ENCODE measurements around the gene PHYHD1. TPM values are rescaled to one million over a fixed set of nuclear protein-coding genes. Genes with fewer than 3 reads are reported as not detected.
"Not testable (repeated sequence)": the region's sequence is repeated elsewhere in the genome, so short reads cannot be mapped to it uniquely, and the experiment has no call there.

PHYHD1 gene
- total RNA-seq, 1 donor from 2014 or later = 1.0 TPM

DNA sequence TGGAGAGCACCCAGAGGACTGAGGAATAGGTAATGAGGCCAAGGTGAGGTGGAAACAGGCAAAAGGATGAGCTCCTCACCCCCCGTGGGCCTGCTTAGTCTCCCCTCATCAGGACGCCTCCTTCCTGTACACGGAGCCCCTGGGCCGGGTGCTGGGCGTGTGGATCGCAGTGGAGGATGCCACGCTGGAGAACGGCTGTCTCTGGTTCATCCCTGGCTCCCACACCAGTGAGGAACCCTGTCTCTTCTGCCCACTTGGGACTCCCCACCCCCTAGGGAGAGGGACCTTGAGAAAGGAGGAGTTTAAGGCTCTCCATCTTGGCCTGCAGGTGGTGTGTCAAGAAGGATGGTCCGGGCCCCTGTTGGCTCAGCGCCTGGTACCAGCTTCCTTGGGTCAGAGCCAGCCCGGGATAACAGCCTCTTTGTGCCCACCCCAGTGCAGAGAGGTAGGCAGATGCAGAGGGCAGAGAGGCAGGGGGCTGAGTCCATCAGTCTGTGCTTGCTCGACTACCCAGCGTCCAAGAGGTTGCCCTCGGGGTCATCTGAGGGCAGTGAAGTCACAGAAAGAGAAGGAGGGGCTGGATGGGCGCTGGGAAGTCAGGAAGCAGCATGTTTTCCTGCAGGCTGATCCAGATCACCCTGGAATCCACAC is 19.6 kb downstream of the PHYHD1 start:
- intact Hi-C loops (cut with micrococcal nuclease) = loop anchor here (10.0 kb wide), 1 partner anchor 216 kb away; the partner anchor contains the start of gene ZDHHC12
- Mint-ChIP-seq H3K9me3 (no peaks in the 10 kb centered on the region), H3K27me3 (ENCODE audit: insufficient read depth) (no peaks in the 10 kb centered on the region), H3K36me3 (ENCODE audit: low read depth) (peaks cover under 1% of the 10 kb centered on the region), H3K27ac (no peak overlapping the region), H3K4me3 (no peak overlapping the region), H3K4me1 (ENCODE audit: low read depth) (no peaks in the 10 kb centered on the region)
- DNase-seq (ENCODE audit: low spot score) = no peak

DNA sequence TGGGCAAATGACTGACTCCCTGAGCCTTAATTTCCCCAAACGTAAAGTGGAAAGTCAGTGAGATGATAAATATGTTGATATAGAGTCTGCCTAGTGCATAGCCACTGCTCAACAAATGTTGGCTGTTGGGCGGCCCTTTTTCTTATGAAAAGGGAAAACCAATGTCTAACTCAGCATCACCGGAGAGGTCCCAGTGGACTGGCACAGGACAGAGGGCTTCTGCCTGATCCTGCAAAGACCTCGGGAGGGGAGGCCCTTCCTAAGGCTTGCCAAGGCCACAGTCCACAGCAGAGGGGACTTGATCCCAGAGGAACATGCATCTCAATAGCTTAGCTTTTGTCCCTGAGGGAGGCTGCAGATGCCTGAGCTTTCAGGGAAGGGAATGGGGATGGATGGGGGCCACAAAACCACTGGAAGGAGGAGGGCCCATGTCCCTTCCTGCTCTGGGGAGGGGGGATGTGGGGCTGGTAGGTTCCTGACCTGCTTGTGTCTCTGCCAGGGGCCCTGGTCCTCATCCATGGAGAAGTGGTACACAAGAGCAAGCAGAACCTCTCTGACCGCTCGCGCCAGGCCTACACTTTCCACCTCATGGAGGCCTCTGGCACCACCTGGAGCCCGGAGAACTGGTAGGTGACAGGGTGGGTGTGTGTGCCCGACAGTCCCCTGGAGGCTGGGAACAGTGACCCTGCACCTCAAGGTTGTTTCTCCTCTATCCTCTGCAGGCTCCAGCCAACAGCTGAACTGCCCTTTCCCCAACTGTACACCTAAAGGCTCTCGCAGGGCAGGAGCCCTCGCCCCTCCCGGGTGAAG is 20.4 kb downstream of the PHYHD1 start:
- Mint-ChIP-seq H3K9me3 (no peaks in the 10 kb centered on the region), H3K27ac (no peak overlapping the region), H3K27me3 (ENCODE audit: insufficient read depth) (no peaks in the 10 kb centered on the region), H3K4me1 (ENCODE audit: low read depth) (peaks cover 7% of the 10 kb centered on the region), H3K4me3 (no peak overlapping the region), H3K36me3 (ENCODE audit: low read depth) (peaks cover 8% of the 10 kb centered on the region)
- intact Hi-C loops (cut with micrococcal nuclease) = loop anchor here (10.0 kb wide), 1 partner anchor 216 kb away; the partner anchor contains the start of gene ZDHHC12
- DNase-seq (ENCODE audit: low spot score) = no peak

DNA sequence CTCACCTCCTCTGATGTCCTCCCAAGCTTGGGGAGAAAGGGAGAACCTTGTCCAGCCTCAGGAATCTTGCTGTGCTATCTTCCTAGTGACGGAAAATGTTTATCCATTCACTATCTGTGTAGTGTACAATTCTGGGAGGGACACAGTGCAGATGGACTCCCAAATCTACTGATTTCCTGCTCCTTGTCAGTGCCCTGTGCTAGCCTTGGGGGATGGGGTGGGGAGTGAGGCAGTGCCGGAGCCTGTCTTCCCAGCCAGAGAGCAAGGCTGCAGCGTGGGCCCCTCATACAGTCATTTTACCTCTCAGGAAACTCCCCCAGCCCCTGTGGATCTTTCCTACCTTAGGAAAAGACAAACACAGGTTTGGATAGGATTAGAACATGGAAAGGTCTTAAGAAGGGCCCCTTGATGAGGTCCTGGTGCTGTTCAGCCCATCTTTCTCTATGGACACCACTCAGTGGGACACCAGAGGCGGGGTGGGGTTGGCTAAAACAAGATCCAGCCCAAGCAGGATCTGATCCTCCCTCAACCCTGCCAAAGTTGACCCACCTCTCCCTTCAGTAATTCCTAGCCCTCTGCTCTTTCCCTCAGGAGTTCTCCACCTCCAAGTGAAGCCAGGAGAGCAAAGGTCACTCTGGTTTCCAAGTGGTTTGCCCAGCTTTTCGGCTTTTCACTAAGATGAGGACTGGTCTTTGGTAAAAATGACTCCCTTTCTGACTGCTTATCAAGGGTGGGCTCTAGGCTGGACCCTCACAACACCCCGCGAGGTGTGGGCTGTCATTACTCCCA is 23.2 kb downstream of the PHYHD1 start:
- H3K9me3 Mint-ChIP-seq = no peaks in the 10 kb centered on the region
- no peak overlapping the region for H3K27ac Mint-ChIP-seq
- H3K36me3 Mint-ChIP-seq (ENCODE audit: low read depth) = peaks cover 13% of the 10 kb centered on the region
- H3K4me3 Mint-ChIP-seq = no peak overlapping the region
- H3K27me3 Mint-ChIP-seq (ENCODE audit: insufficient read depth) = no peaks in the 10 kb centered on the region
- no peak for DNase-seq (ENCODE audit: low spot score)
- H3K4me1 Mint-ChIP-seq (ENCODE audit: low read depth) = peaks cover 23% of the 10 kb centered on the region
- intact Hi-C loops (cut with micrococcal nuclease) = loop anchor here (10.0 kb wide), 1 partner anchor 219 kb away; the partner anchor contains the start of gene ZDHHC12

DNA sequence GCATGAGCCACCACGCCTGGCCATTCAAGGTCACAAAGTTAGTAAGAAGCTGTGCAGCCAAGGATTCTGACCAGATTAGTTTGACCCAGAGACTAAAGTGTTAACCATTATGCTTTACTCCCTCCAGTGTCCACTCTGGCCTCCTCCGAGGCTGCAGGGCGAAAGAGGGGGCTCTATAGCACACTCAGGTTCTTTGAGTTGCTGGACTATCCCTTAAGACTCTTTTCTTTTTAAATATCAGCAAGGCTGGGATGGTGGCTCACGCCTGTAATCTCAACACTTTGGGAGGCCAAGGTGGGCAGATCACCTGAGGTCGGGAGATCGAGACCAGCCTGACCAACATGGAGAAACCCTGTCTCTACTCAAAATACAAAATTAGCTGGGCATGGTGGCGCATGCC is 24.2 kb downstream of the PHYHD1 start:
- DNase-seq (ENCODE audit: low spot score); H3K9me3 Mint-ChIP-seq; H3K27ac Mint-ChIP-seq; H3K27me3 Mint-ChIP-seq (ENCODE audit: insufficient read depth); H3K4me3 Mint-ChIP-seq: not testable (repeated sequence)
- Mint-ChIP-seq H3K4me1 (ENCODE audit: low read depth) (peaks cover 23% of the 10 kb centered on the region), H3K36me3 (ENCODE audit: low read depth) (peaks cover 13% of the 10 kb centered on the region)
- intact Hi-C loops (cut with micrococcal nuclease) = loop anchor here (5.0 to 10.0 kb wide), 3 partner anchors 220 to 393 kb away; partner anchors contain the start of genes PKN3, SPTAN1 and ZDHHC12

DNA sequence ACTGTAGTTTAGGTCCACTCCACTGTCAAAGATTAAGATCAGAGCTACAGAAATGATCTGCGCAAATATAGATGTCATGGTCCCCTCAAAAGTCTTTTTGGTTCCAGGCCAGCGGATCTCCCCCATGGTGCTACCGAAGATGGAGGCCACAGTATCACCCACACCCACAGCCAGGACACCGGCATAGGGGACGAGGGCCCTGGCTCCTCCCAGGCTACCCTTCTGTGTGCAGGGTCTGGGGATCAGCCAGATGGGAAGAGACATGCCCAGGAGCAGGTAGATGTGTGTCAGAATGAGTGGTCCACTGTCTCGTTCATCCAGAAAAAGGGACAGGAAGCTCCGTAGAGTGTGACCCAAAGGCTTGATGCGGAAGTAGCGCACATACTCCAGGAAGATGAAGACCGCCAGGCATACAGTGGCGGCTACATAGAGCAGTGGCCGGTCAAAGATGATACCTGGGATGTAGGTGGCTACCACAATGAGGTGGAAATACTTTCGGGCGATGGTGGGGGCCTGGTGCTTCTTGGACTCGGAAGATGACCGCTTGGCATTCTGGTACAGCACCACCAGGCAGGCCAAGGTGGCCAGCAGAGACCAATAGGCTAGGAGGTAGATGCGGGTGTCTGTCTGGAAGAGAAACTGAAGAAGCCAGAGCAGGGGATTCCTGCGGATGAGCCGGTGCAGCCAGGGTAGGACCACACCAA is 25.2 kb downstream of the PHYHD1 start:
- intact Hi-C loops (cut with micrococcal nuclease) = loop anchor here (2.0 to 10.0 kb wide), 5 partner anchors 135 to 394 kb away; partner anchors contain the start of genes DOLPP1, PKN3, SPTAN1 and ZDHHC12
- Mint-ChIP-seq H3K4me1 (ENCODE audit: low read depth) (peaks cover 28% of the 10 kb centered on the region), H3K27ac (peak overlapping the region; percentile 99), H3K4me3 (peak overlapping the region; percentile 98), H3K9me3 (no peaks in the 10 kb centered on the region), H3K27me3 (ENCODE audit: insufficient read depth) (no peaks in the 10 kb centered on the region), H3K36me3 (ENCODE audit: low read depth) (peaks cover 15% of the 10 kb centered on the region)
- no peak for DNase-seq (ENCODE audit: low spot score)

DNA sequence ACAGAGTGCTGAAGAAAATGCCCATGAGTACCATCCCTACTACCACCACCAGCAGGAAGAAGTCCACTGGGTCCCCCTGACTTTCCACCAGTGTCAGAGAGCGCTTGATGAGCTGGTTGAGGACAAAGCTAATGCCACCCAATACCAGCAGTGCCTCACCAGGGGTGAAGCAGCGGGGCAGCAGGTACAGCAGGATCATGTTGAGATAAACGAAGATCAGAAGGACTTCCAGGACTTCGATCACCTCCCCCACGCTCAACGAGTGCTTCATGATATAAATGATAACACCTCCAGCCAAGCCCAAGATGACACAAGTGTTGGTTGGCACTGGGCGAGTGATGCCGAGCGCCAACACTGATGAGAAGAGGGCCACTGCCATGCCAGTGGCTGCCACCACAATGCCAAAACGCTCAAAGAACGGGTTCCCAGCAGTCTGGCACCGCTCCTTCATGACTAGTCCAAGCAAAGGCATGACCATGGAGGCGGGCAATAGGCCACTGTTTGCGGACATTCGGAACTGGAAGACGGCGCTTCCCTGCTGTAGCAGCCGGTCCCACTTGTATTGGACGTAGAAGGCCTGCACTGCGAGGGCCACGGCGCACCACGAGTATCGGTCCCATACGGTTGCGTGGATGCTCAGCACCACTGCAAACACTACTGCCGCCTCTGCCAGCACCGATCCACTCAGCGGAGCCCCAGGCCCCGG is 25.9 kb downstream of the PHYHD1 start:
- DNase-seq (ENCODE audit: low spot score) = peak; percentile 12
- Mint-ChIP-seq H3K9me3 (no peaks in the 10 kb centered on the region), H3K27ac (peak overlapping the region; percentile 99), H3K36me3 (ENCODE audit: low read depth) (peaks cover 17% of the 10 kb centered on the region), H3K4me3 (peak overlapping the region; percentile 98), H3K4me1 (ENCODE audit: low read depth) (peaks cover 36% of the 10 kb centered on the region), H3K27me3 (ENCODE audit: insufficient read depth) (no peaks in the 10 kb centered on the region)
- intact Hi-C loops (cut with micrococcal nuclease) = loop anchor here (1.0 to 10.0 kb wide), 13 partner anchors 44 to 490 kb away; partner anchors contain the start of genes CRAT, DOLPP1, ENDOG and LRRC8A

DNA sequence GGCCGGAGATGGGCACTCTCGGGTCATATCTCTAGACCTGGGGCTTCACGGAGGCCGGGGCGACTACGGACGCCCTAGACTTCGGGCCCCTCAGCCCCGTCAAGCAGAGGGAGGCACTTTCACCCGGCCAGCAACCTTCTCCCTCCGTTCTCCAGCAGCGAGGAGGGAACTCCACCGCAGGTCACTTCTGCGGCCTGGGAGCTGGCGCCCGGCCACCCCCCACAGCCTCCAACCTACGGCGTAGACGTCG is 26.4 kb downstream of the PHYHD1 start:
- Mint-ChIP-seq H3K9me3 (no peaks in the 10 kb centered on the region), H3K4me1 (ENCODE audit: low read depth) (peaks cover 36% of the 10 kb centered on the region), H3K27ac (peak overlapping the region; percentile 99), H3K36me3 (ENCODE audit: low read depth) (peaks cover 17% of the 10 kb centered on the region), H3K27me3 (ENCODE audit: insufficient read depth) (no peaks in the 10 kb centered on the region), H3K4me3 (peak overlapping the region; percentile 98)
- DNase-seq (ENCODE audit: low spot score) = no peak
- intact Hi-C loops (cut with micrococcal nuclease) = loop anchor here (1.0 to 10.0 kb wide), 13 partner anchors 45 to 491 kb away; partner anchors contain the start of genes CRAT, DOLPP1, ENDOG and LRRC8A

DNA sequence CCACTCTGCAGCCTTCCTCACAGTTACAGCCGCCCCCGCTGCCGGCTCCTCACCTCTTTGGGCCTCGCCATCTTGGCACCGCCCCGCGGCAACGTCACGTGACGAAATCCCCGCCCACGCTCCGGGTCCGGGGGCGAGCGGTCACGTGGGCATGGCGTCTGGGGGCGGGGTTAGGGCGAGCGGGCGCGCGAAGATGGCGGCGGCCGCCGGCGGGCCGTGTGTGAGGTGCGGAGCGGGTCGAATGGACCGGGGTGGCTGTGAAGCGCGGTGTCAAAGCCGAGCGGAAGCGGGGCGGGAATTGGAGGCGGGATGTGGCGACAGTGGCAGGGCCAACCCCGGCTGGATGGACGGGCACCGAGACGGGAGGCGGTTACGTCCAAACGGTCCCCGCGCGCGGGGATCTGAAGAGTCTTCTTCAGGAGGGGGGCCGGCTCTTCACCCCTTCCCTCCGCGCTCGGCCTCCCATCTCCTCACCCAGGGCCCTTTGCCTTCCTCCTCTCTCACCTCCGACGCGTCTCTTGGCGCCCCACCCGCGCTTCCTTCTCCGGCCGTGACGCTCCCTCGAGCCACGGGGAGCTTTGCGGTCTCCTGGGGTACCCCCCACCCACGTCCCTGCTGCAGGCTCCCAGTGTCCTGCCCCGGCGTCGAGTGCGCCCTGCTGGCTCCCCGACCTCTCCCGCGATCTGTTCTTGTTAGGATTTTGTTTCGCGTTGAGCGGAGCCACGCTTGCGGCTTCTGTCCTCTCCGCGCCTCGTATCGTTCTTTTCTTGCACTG is 26.9 kb downstream of the PHYHD1 start, which contains the start of the genes DOLK and NUP188:
TSS of gene DOLK (minus strand) at position 77 of the 775 bp plus-strand sequence. CDS start 300 bp downstream, outside the sequence.
TSS of gene NUP188 (plus strand) at position 173 of the 775 bp plus-strand sequence. CDS start at position 194, 21 bp downstream.
- peak; percentile 99 for DNase-seq (ENCODE audit: low spot score)
- Mint-ChIP-seq H3K4me1 (ENCODE audit: low read depth) (peaks cover 38% of the 10 kb centered on the region), H3K4me3 (peak within 1 kb of the TSS; percentile 98), H3K36me3 (ENCODE audit: low read depth) (peaks cover 19% of the 10 kb centered on the region), H3K27ac (peak within 1 kb of the TSS; percentile 99), H3K27me3 (ENCODE audit: insufficient read depth) (no peaks in the 10 kb centered on the region), H3K9me3 (no peaks in the 10 kb centered on the region)
- intact Hi-C loops (cut with micrococcal nuclease) = loop anchor here (1.0 to 10.0 kb wide), 16 partner anchors 45 to 625 kb away; partner anchors contain the start of genes COQ4, CRAT, DOLPP1 and ENDOG

DNA sequence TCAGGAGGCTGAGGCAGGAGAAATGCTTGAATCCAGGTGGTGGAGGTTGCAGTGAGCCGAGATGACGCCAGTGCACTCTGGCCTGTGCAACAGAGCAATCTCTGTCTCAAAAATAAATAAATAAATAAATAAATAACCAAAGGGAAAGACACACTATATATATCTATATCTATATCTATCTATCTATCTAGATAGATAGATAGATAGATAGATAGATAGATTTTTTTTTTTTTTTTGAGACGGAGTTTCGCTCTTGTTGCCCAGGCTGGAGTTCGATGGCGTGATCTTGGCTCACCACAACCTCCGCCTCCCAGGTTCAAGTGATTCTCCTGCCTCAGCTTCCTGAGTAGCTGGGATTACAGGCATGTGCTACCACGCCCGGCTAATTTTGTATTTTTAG is 40.6 kb downstream of the PHYHD1 start:
- H3K36me3 Mint-ChIP-seq (ENCODE audit: low read depth) = peaks cover 23% of the 10 kb centered on the region
- H3K9me3 Mint-ChIP-seq; H3K4me1 Mint-ChIP-seq (ENCODE audit: low read depth); H3K27me3 Mint-ChIP-seq (ENCODE audit: insufficient read depth); DNase-seq (ENCODE audit: low spot score); H3K4me3 Mint-ChIP-seq; H3K27ac Mint-ChIP-seq; intact Hi-C loops (cut with micrococcal nuclease): not testable (repeated sequence)

DNA sequence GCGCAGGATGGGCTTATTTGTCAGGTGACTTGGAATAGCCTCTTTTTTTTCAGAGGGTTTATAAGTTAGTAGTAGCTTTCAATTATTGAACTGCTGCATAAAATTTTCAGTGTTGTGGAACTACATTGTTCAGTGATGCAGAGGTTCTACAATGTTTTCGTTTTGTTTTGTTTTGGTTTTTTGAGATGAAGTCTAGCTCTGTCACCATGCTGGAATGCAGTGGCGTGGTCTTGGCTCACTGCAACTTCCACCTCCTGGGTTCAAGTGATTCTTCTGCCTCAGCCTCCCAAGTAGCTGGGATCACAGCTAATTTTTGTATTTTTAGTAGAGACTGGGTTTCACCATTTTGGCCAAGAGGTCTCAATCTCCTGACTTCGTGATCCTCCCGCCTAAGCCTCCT is 48.7 kb downstream of the PHYHD1 start:
- Mint-ChIP-seq H3K27ac (no peak overlapping the region), H3K4me1 (ENCODE audit: low read depth) (no peaks in the 10 kb centered on the region), H3K4me3 (no peak overlapping the region), H3K36me3 (ENCODE audit: low read depth) (peaks cover 44% of the 10 kb centered on the region), H3K27me3 (ENCODE audit: insufficient read depth) (no peaks in the 10 kb centered on the region), H3K9me3 (no peaks in the 10 kb centered on the region)
- intact Hi-C loops (cut with micrococcal nuclease) = no loop called here
- no peak for DNase-seq (ENCODE audit: low spot score)

DNA sequence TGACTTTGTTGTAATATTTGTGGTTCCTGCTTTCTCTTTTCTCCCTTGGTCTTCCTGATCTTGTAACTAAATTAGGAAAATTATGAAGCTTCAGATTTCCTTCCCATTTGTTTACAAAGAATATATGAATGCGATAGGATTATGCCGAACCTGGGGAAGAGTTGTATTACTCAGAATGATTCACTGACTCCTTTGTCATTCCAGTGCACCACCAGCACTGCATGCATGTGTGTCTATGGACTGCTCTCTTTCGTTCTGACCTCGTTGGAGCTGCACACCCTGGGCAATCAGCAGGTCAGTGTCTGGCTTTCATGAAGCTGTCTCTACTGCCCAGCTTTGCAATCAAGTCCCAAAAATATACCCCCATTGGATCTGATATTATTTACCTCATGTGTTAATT is 52.2 kb downstream of the PHYHD1 start:
- peaks cover 55% of the 10 kb centered on the region for H3K36me3 Mint-ChIP-seq (ENCODE audit: low read depth)
- intact Hi-C loops (cut with micrococcal nuclease) = no loop called here
- no peak overlapping the region for H3K27ac Mint-ChIP-seq

More for the DNA sequence above, 52.2 kb downstream of the PHYHD1 start:
- Mint-ChIP-seq H3K4me3 (no peak overlapping the region), H3K4me1 (ENCODE audit: low read depth) (no peaks in the 10 kb centered on the region), H3K9me3 (no peaks in the 10 kb centered on the region), H3K27me3 (ENCODE audit: insufficient read depth) (no peaks in the 10 kb centered on the region)
- no peak for DNase-seq (ENCODE audit: low spot score)

Data from activated T-helper 1 cell treated with anti-CD3 and anti-CD28 coated beads, Interleukin-12 subunit alpha, Interleukin-12 subunit beta, Interleukin-2, Interleukin-4 antibody, amounts not matched to agents 30 ng/mL and 10 ng/mL and 1 ng/mL, durations not matched to agents 14 hours and 24 hours and 36 hours (primary cell).